SU-DHL-6 (cell line): ENCODE measurements around the gene SLC30A10.

Experiments
- H2AFZ ChIP-seq: fragments of 200-600 bp; sonication (generic); 2 replicates; pipeline ENCODE4 v1.6.1; 2014; ENCODE audit warnings: low read depth, mild to moderate bottlenecking, moderate library complexity, mixed read lengths, antibody characterized with exemption, low read length; ENCODE audit not compliant: severe bottlenecking
- H3F3A ChIP-seq: fragments of 200-600 bp; shearing (Covaris generic); 2 replicates; pipeline ENCODE4 v1.6.0; 2016; ENCODE audit warnings: antibody characterized with exemption, mild to moderate bottlenecking; ENCODE audit not compliant: insufficient read depth
- H3K27ac ChIP-seq: fragments of 200-600 bp; sonication (generic); 2 replicates; pipeline ENCODE4 v1.5.1; 2016; ENCODE audit warnings: low read depth, mild to moderate bottlenecking, low read length, moderate library complexity, mixed read lengths
- H3K27me3 ChIP-seq: fragments of 200-600 bp; sonication (generic), shearing (Covaris generic); 2 replicates; pipeline ENCODE4 v1.6.0; 2014; ENCODE audit warnings: mild to moderate bottlenecking, low read length
- H3K36me3 ChIP-seq: fragments of 200-600 bp; sonication (generic); 2 replicates; pipeline ENCODE4 v1.6.1; 2014; ENCODE audit warnings: mild to moderate bottlenecking, low read length, mixed read lengths
- H3K4me2 ChIP-seq: fragments of 300-600, 200-600 bp; shearing (Covaris generic), sonication (generic); 2 replicates; pipeline ENCODE4 v1.6.0; 2014; ENCODE audit warnings: low read length, low read depth, mild to moderate bottlenecking; ENCODE audit not compliant: poor library complexity, severe bottlenecking
- H3K4me3 ChIP-seq: fragments of 200-600 bp; sonication (generic); 2 replicates; pipeline ENCODE4 v1.5.1; 2014; ENCODE audit warnings: antibody characterized with exemption, low read length, mild to moderate bottlenecking, mixed read lengths; ENCODE audit not compliant: insufficient read depth, poor library complexity, severe bottlenecking
- H3K79me2 ChIP-seq: fragments of 200-600 bp; sonication (generic); 2 replicates; pipeline ENCODE4 v1.6.1; 2014; ENCODE audit warnings: mild to moderate bottlenecking, low read length, moderate library complexity; ENCODE audit not compliant: insufficient read depth
- H3K9ac ChIP-seq: fragments of 200-600 bp; sonication (generic); 2 replicates; pipeline ENCODE4 v1.7.0; 2014; ENCODE audit warnings: mild to moderate bottlenecking, low read length
- H3K9me2 ChIP-seq: fragments of 200-600 bp; sonication (generic); replicated peaks from 2 replicates; pipeline ENCODE4 v1.6.1; 2014; ENCODE audit warnings: low read length; ENCODE audit not compliant: insufficient read depth
- H3K9me3 ChIP-seq: fragments of 200-600 bp; sonication (generic); 2 replicates; pipeline ENCODE4 v1.6.1; 2014; ENCODE audit warnings: low read length, mixed read lengths; ENCODE audit not compliant: insufficient read depth
- H4K20me1 ChIP-seq: fragments of 200-600 bp; sonication (generic); 2 replicates; pipeline ENCODE4 v1.6.1; 2014; ENCODE audit warnings: low read depth, mild to moderate bottlenecking, antibody characterized with exemption, low read length, moderate library complexity, mixed read lengths
- EZH2phosphoT487 ChIP-seq: fragments of 200-600 bp; sonication (generic), shearing (Covaris generic); conservative IDR thresholded peaks from 2 replicates; pipeline ENCODE4 v1.6.1; 2018; ENCODE audit warnings: mild to moderate bottlenecking, antibody characterized with exemption, low read length, moderate library complexity, mixed read lengths
- TF ChIP-seq, protein P1 (sequence below): fragments of 200-600 bp; sonication (generic); IDR thresholded peaks from one replicate; pipeline ENCODE4 v1.5.1; 2017; ENCODE audit warnings: antibody characterized with exemption, mild to moderate bottlenecking, low read length, moderate library complexity; ENCODE audit not compliant: insufficient read depth, poor library complexity, severe bottlenecking

Gene SLC30A10

DNA sequence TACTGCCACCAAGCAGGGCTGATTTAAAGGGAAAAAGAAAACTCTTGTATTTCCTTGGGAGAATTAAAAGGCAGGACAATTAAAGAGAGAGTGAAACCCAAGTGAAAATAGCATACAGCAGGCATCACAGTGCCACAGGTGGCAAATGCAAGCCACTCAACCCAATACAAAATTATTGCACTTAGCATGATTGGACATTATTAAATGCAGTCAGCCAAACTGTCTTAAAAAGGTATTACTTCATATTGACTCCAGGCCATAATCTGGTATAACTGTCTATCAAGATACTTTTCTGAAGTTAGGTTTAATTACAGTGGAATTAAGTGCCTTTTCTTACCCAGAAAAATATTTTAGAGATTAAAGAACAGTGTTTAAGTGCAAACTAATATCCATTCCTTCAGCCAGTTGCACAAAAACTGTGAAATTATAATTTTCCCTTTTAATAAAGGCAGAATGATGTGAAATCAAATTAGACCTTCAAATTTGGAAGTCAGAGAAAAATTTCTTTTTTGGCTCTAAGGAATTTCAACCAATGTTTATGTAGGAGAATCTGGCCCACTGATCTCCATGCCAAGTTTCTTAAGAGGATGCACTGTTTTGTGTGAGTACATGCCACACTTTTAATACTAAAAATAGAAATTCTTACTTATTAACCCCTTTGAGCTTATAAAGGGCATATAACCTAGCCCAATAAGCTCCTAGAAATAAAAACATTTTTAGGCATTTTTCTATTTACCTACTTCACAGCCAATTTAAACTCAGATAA lies 15.2 kb downstream of the SLC30A10 start:
- H4K20me1 ChIP-seq = no peaks in the 10 kb centered on the region
- H3K9me2 ChIP-seq = no peaks in the 10 kb centered on the region
- no peak overlapping the region for H3K9ac ChIP-seq
- H2AFZ ChIP-seq = no peak overlapping the region
- H3K9me3 ChIP-seq = no peaks in the 10 kb centered on the region
- no peak overlapping the region for H3K27ac ChIP-seq
- TF ChIP-seq EZH2phosphoT487 = no peak
- TF ChIP-seq, protein P1, sequence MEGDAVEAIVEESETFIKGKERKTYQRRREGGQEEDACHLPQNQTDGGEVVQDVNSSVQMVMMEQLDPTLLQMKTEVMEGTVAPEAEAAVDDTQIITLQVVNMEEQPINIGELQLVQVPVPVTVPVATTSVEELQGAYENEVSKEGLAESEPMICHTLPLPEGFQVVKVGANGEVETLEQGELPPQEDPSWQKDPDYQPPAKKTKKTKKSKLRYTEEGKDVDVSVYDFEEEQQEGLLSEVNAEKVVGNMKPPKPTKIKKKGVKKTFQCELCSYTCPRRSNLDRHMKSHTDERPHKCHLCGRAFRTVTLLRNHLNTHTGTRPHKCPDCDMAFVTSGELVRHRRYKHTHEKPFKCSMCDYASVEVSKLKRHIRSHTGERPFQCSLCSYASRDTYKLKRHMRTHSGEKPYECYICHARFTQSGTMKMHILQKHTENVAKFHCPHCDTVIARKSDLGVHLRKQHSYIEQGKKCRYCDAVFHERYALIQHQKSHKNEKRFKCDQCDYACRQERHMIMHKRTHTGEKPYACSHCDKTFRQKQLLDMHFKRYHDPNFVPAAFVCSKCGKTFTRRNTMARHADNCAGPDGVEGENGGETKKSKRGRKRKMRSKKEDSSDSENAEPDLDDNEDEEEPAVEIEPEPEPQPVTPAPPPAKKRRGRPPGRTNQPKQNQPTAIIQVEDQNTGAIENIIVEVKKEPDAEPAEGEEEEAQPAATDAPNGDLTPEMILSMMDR = no peak
- no peaks in the 10 kb centered on the region for H3K79me2 ChIP-seq
- H3K27me3 ChIP-seq = no peaks in the 10 kb centered on the region
- H3K4me2 ChIP-seq = no peak overlapping the region
- no peak overlapping the region for H3K4me3 ChIP-seq
- H3K36me3 ChIP-seq = no peaks in the 10 kb centered on the region
- H3F3A ChIP-seq = no peaks in the 10 kb centered on the region

DNA sequence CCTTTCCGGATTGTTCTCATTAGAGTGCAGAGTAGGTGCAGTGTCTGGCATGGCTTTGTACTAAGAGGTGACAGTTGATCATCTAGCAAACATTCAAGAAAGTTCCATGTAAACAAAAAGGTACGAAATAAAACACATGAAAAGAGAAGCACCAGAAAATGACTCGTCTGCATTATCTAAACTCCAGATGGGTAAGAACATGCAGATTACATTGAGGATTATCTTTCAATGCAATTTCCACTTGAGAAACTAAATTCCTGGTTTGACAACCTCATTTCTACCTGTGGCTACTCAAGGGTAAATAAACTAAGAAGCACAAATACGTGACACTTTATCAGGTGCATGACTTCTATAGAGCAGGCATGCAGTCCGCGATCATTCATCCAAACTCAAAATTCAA lies 17.6 kb downstream of the SLC30A10 start:
- Histone ChIP-seq H3K4me2 (no peak overlapping the region), H3K9me3 (no peaks in the 10 kb centered on the region), H3K4me3 (no peak overlapping the region), H3K9ac (no peak overlapping the region), H3K27me3 (no peaks in the 10 kb centered on the region), H3K27ac (no peak overlapping the region), H3F3A (no peaks in the 10 kb centered on the region), H4K20me1 (no peaks in the 10 kb centered on the region), H3K79me2 (no peaks in the 10 kb centered on the region), H2AFZ (no peak overlapping the region), H3K36me3 (no peaks in the 10 kb centered on the region), H3K9me2 (no peaks in the 10 kb centered on the region)
- TF ChIP-seq, protein P1 = no peak
- no peak for TF ChIP-seq EZH2phosphoT487

DNA sequence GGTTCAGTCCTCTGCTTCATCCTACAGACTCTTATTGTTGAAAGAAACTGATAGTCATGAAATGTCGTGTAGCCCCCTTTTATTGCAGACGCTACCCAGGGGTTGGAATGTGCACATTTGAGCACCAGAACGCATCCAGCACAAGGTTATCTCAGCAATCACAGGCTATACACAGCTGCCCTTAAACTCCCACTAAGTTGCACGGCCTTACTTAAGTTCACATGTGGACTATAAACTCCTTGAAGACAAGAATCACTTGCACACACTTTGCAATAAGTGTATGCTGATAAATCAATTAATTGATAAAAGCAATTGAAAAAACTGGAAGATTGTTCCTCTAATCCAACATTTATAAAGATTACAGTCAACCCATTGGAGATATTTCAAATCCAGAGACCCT lies 18.9 kb downstream of the SLC30A10 start:
- H3K9me2 ChIP-seq = no peaks in the 10 kb centered on the region
- no peak overlapping the region for H2AFZ ChIP-seq
- H3K4me3 ChIP-seq = no peak overlapping the region
- H3K4me2 ChIP-seq = no peak overlapping the region
- no peaks in the 10 kb centered on the region for H3F3A ChIP-seq
- H3K36me3 ChIP-seq = no peaks in the 10 kb centered on the region
- no peaks in the 10 kb centered on the region for H3K27me3 ChIP-seq
- H4K20me1 ChIP-seq = no peaks in the 10 kb centered on the region
- H3K9me3 ChIP-seq = no peaks in the 10 kb centered on the region
- TF ChIP-seq EZH2phosphoT487 = no peak
- TF ChIP-seq, protein P1 = no peak
- H3K9ac ChIP-seq = no peak overlapping the region
- H3K27ac ChIP-seq = no peak overlapping the region
- no peaks in the 10 kb centered on the region for H3K79me2 ChIP-seq
